SIG-M5 (cell line): Measurements from ENCODE around the gene MMEL1.
"Not testable (repeated sequence)": the region's sequence is repeated elsewhere in the genome, so short reads cannot be mapped to it uniquely, and the experiment has no call there.

Experiments used
- DNase-seq: peaks from one replicate; lab custom pipeline; 2025; lab: John Stamatoyannopoulos, UW

The MMEL1 gene

GRCh38 chr1:2557482-2558400 lies 75.1 kb downstream of the MMEL1 start:
- DNase-seq: no peak

- no peak for DNase-seq
Observed at GRCh38 chr1:2556678-2557481, 75.9 kb downstream of the MMEL1 start.

GRCh38 chr1:2556277-2556677 lies 76.5 kb downstream of the MMEL1 start, which contains the start of gene TNFRSF14:
Gene TNFRSF14, plus strand, starts transcription at chr1:2556371. Its CDS starts 294 bp downstream, at chr1:2556665.
- DNase-seq: no peak

- DNase-seq: no peak
Observed at GRCh38 chr1:2555634-2556276, 77.1 kb downstream of the MMEL1 start.

- no peak for DNase-seq
Observed at GRCh38 chr1:2554621-2555387, 78.0 kb downstream of the MMEL1 start.

- no peak for DNase-seq
Observed at GRCh38 chr1:2553871-2554620, 78.8 kb downstream of the MMEL1 start.

- not testable (repeated sequence) for DNase-seq
Observed at GRCh38 chr1:2553076-2553475, 79.7 kb downstream of the MMEL1 start.

GRCh38 chr1:2552189-2552588 lies 80.6 kb downstream of the MMEL1 start:
- DNase-seq: no peak

GRCh38 chr1:2551544-2551943 lies 81.3 kb downstream of the MMEL1 start:
- DNase-seq: not testable (repeated sequence)

- DNase-seq: not testable (repeated sequence)
Observed at GRCh38 chr1:2550309-2550861, 82.4 kb downstream of the MMEL1 start.

GRCh38 chr1:2549367-2550029 lies 83.3 kb downstream of the MMEL1 start:
- not testable (repeated sequence) for DNase-seq

GRCh38 chr1:2548068-2548589 lies 84.7 kb downstream of the MMEL1 start:
- no peak for DNase-seq

- DNase-seq: no peak
Observed at GRCh38 chr1:2547210-2548067, 85.4 kb downstream of the MMEL1 start.

- DNase-seq: peak; percentile 46
Observed at GRCh38 chr1:2546515-2547209, 86.2 kb downstream of the MMEL1 start.

- DNase-seq: no peak
Observed at GRCh38 chr1:2545754-2546514, 86.9 kb downstream of the MMEL1 start.

- no peak for DNase-seq
Observed at GRCh38 chr1:2544875-2545640, 87.8 kb downstream of the MMEL1 start.
